Stimulated activated CD4-positive, alpha-beta T cell treated with anti-CD3 and anti-CD28 coated beads, Interleukin-1b, Interleukin-23, amount 100 ng/mL, for 48 hours (primary cell): ENCODE measurements around the gene TOMM7.
"Not testable (repeated sequence)": the region's sequence is repeated elsewhere in the genome, so short reads cannot be mapped to it uniquely, and the experiment has no call there.

ENCODE experiments used
- DNase-seq: peaks from one replicate; pipeline ENCODE4 v3.0.0-alpha.2; 2020

Gene TOMM7

GRCh38 chr7:22814261-22815208 lies 8.1 kb downstream of the TOMM7 start:
- no peak for DNase-seq

DNA sequence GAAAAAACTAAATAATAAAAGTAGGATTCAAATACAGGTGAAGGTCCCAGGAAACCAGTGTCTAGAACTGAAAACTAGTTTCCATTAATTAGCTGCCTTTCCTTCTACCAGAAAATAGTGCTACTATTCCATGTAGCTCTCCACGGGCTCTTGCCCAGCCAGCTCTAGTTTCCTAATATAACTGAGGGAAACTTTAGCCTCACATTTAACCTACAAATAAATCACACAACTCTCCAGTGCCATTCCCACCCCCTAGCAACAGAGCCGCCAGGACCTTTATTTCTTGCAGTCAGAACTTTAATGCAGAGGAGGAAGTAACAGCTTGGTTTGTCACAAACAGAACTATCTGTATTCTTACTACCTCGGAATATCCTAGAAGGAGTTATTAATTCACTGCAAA lies 10.3 kb downstream of the TOMM7 start:
- DNase-seq: no peak

- no peak for DNase-seq
These were observed 10.8 kb downstream of the TOMM7 start for GRCh38 chr7:22811746-22812280.

- DNase-seq: no peak
These were observed 11.8 kb downstream of the TOMM7 start for GRCh38 chr7:22810843-22811242.

DNA sequence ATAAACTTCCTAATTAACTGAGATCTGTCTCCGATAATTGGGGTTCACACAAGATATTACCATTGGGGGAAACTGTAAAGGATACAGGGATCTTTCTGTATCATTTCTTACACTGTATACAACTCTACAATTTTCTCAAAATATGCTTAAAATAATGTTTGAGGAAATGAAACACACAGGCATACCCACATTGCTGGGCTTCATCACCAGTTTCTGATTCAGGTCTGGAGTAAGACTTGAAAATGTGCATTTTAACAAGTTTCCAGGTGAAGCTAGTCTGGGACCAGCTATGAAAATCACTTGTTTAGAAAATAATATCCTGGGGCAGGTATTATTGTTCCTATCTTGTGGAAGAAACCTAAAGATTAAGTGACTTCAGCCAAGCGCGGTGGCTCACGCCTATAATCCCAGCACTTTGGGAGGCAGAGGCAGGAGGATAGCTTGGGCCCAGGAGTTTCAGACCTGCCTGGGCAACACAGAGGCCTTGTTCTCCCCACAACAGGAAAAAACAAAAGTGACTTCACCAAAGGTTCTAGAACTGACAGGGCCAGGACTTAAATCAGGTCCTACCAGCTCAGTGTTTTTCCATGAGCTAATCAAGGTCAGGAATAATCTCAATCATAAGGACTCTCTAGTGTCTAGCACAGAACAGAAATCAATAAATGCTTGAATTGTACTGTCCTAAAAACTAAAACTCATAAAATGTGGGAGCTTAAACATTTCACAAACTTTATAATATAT lies 12.6 kb downstream of the TOMM7 start:
- DNase-seq: no peak

DNA sequence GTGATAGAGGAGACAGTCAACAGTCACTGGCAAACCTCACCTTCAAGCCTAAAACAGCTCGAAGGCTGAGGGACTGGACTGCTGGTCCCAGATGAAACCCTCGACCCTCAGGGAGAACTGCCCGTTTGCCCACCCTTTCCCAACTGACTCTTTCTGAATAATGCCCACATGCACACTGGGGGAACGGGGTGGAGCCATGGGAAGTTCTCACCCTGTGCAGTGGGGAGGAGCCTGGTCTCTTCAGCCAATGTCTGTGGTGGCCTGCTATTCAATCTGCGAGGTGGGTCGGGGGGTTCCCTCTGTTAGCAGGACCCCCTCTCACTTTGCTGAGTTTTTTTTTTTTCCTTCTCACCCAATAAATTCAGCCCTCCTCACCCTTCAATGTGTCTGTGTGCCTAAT lies 14.5 kb downstream of the TOMM7 start:
- DNase-seq: no peak

DNA sequence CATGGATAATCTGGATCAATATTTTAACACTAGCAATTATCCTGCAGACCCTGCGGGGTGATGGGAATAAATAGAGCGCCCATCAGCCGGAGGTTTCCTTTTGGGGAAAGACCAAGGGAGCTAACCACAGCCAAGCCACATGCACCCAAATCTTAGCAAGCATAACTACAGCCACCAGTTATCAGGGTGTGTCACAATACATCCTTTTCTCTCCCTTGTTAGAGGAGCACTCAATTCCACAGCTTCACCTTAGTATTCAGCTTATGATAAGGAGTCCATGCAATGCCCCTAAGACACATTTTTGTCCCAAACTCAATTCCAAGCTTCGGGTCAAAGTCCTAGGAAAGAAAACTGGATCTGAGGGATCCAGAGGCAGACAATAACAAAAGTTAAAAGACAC lies 15.9 kb downstream of the TOMM7 start:
- no peak for DNase-seq

GRCh38 chr7:22805227-22805626 lies 17.4 kb downstream of the TOMM7 start:
- no peak for DNase-seq

- not testable (repeated sequence) for DNase-seq
These were observed 19.8 kb downstream of the TOMM7 start for GRCh38 chr7:22802831-22803230.

- DNase-seq: no peak
These were observed 20.2 kb downstream of the TOMM7 start for GRCh38 chr7:22802426-22802825.

GRCh38 chr7:22801912-22802311 lies 20.7 kb downstream of the TOMM7 start:
- DNase-seq: no peak

DNA sequence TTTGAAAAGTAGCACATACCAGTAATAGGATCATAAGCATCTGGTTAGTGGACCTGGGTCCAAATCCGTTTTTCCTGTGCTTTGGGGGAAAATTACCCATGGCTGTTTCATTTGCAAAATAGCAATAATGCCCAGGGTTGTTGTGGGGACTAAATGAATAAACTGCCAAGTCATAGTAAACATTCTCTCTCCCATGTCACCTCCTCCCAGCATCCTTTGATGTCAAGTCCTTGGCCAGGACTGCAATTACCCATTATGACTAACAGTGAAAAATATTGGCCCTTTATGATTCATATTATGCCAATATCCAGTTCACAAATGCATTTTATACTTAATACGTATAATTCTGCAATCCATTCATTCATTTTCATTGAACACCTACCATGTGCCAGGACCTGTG lies 23.0 kb downstream of the TOMM7 start:
- DNase-seq: no peak

DNA sequence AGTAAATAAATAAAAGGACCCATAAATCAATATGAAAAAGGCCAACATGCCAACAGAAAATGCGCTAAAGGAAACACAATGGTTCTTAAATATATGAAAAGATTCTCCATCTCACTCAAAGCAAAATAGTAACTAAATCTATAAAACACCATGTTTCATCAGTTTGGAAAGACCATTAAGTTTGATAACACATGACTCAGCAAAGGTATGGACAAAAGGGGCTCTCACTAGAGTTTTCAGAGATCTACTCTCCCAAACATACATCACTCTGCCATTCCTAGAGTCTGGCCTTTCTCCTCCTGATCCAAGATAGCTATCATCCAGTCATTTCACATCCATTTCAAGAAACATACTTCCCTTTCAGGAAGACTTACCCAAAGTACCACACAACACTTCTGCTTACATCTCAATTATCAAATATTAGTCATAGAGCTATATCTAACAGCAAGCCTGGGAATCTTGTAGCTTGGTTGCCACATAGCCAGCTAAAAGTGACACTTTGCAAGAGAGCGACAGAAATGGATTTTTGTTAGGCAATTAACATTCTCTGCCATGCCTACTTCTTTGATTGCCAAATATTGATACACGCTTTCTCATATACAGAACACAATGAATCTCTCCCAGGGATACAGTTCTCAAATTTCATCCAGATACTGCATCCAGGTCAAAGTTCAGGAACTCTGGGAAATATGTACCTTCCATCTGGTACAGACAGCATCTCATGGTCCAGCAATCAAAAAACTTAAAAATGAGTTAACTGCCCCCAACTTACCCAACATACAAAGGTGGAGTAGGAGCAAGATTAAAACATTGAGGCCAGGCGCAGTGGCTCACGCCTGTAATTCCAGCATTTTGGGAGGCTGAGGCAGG lies 28.8 kb downstream of the TOMM7 start:
- no peak for DNase-seq

DNA sequence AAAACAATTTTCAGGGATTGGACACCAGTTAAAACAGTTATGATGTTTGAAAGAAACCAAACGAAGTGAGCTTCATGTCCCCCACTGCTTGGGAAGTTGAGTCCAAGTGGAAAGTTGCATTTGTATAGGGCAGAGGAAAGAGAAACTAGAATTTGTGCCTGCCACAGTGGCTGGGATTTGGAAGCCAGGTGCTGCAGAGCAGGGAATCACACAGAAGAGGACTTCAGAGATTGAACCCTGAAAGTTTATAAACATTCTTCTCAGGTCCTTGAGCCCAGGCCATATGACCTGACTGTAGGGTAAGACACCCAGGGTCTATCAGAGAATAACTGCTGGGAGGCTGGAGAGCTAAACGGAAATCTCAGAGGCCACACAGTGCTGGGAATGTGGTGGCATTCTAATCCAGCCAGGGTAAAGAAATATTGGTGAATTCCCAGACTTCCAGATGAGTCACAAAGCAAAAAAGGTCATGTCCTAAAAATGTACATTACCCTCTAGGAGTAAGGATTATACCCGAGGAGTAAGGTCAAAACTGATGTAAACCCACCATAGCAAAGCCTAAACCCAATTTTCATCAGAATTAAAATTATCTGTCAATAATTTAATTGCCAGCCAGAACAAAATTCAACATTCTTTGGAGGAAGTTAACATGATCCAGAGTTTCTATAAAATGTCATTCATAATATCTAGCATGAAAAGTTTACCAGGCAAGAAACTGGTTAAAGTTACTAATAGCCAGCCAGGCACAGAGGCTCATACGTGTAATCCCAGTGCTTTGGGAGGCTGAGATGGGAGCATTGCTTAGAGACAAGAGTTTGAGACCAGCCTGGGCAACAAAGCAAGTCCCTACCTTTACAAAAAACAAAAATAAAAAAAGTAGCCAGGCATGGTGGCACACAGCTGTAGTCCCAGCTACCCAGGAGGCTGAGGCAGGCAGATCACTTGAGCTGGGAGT lies 31.2 kb downstream of the TOMM7 start:
- no peak for DNase-seq

GRCh38 chr7:22790640-22791039 lies 32.0 kb downstream of the TOMM7 start:
- DNase-seq: not testable (repeated sequence)

- no peak for DNase-seq
These were observed 34.7 kb downstream of the TOMM7 start for GRCh38 chr7:22787951-22788350.

DNA sequence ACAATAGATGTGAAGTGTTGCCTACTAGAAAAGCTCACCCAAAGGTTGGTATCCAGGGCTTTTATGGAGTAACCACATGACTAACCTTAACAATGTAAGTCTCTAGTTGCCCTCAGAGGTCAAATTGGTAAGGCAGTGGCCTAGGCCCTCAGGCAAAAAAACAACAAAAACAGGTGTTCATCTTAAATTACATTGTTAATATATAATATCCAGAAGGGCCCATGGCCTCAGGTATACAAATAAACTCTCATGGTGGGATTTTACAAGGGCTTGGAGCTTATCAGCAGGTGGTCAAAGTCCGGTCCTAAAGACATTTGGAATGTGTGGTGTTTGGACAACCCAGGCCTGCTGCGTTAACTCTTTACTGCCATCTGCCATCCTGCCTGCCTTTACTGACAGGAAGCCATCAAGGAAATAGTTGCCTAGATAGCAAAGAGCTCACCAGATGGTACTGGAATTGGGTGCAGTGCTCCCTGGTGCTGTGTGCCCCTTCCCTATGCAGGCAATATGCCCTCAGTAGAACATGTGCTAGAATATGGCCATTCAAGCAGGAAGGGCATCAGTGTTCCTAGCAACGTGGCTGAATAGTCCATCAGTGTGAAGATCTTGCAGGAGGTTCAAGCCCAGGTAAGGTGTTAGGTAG lies 36.2 kb downstream of the TOMM7 start:
- DNase-seq: no peak

DNA sequence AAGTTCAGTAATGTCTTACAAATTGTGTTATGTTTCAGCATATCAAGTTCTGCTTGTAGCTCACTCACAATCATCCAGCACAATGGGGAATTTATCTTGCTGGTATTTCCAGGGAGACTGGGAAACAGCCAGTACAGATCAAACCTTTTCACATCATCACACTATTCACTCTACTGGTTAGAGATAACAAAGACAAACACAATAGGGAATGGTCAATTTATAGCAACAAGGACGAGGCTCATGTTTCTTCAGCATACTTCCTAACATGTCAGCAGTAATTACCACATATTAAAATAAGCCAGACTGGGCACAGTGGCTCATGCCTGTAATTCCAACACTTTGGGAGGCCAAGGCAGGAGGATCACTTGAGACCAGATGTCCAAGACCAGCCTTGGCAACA lies 38.3 kb downstream of the TOMM7 start:
- no peak for DNase-seq

- DNase-seq: no peak
These were observed 39.2 kb downstream of the TOMM7 start for GRCh38 chr7:22783421-22783820.

DNA sequence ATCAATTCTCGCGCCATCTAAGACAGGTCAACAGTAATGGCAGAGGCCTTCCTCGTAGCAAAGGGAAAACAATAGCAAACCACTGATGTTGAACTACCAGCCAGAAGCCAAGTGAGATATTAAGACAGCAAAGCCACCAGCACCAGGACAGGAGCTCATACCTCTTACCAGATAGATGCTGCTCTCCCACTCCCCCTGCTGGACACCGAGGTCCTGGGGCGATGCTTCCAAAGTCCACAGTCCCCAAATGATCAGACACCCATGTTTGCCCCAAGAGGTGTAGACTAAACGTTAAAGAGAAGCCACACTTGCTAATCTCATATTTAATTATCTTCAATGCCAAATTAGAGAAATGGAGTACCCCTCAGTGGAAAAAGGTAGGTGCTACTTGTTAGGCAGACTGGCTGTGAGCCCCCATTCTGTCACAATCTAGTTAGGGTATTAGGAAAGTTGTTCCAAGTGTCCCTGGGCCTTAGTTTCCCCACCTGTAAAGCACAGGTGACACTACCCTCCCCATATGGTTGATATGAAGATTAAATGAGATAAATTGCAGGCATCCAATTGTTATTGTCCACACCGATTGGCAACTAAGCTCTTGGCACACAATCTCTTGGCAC lies 39.9 kb downstream of the TOMM7 start:
- peak; percentile 75 for DNase-seq
